H1 (cell line): Measurements from ENCODE around the gene NFATC4. TPM values are rescaled to one million over a fixed set of nuclear protein-coding genes. Genes with fewer than 3 reads are reported as not detected.

ENCODE experiments used
- CTCF ChIA-PET: fragments of 300-600 bp; sonication (Branson Sonifier 250); formaldehyde crosslinking; loops from one replicate; lab custom pipeline; 2021; ENCODE audit not compliant: partially characterized antibody; lab: Charles Lee
- POLR2A ChIA-PET: fragments of 300-600 bp; sonication (Branson Sonifier 250); formaldehyde crosslinking; loops from one replicate; lab custom pipeline; 2021; ENCODE audit warnings: inconsistent platforms; ENCODE audit not compliant: partially characterized antibody; lab: Charles Lee
- DNase-seq, 2 experiments: peaks; one replicate each; pipeline versions ENCODE4 v3.0.0 to v3.0.0-alpha.2; 2010 to 2022; ENCODE audit warnings: low spot score in 2 of 2, low read depth in 1 of 2, mixed read lengths in 1 of 2
- FAIRE-seq: peaks from 2 replicates; lab custom pipeline; 2011; peaks lifted over from hg19 to GRCh38; lab: Jason Lieb, UNC
- H2AFZ ChIP-seq: 2 replicates; pipeline ENCODE4 v1.8.1; 2012; ENCODE audit warnings: low read length, inconsistent platforms
- H2AK5ac ChIP-seq: 2 replicates; pipeline ENCODE4 v1.6.1; 2013; ENCODE audit warnings: low read depth, low read length
- H2BK120ac ChIP-seq: replicated peaks from 2 replicates; pipeline ENCODE3; 2013; ENCODE audit warnings: low read depth, low read length, inconsistent platforms
- H2BK12ac ChIP-seq: 2 replicates; pipeline ENCODE4 v1.6.1; 2013; ENCODE audit warnings: low read depth, low read length
- H2BK15ac ChIP-seq: 2 replicates; pipeline ENCODE4 v1.6.1; 2013; ENCODE audit warnings: low read length
- H2BK20ac ChIP-seq: 2 replicates; pipeline ENCODE4 v1.6.1; 2013; ENCODE audit warnings: low read length
- H2BK5ac ChIP-seq: 2 replicates; pipeline ENCODE4 v1.6.1; 2013; ENCODE audit warnings: low read depth, low read length
- H3K14ac ChIP-seq: 2 replicates; pipeline ENCODE4 v1.6.1; 2013; ENCODE audit warnings: inconsistent platforms; ENCODE audit not compliant: insufficient read length
- H3K18ac ChIP-seq: 2 replicates; pipeline ENCODE4 v1.6.1; 2013; ENCODE audit warnings: low read length; ENCODE audit errors: extremely low read depth
- H3K23ac ChIP-seq: 2 replicates; pipeline ENCODE4 v1.6.1; 2013; ENCODE audit warnings: inconsistent platforms; ENCODE audit not compliant: insufficient read length
- H3K23me2 ChIP-seq: 2 replicates; pipeline ENCODE4 v1.6.1; 2013; ENCODE audit warnings: low read depth, low read length
- H3K27ac ChIP-seq: 2 replicates; pipeline ENCODE4 v1.6.1; 2011; ENCODE audit warnings: low read depth, low read length, inconsistent platforms
- H3K27me3 ChIP-seq, 4 experiments: replicated peaks in 1 of 4; 1 replicate in 1 of 4; 2 replicates in 3 of 4; pipeline versions ENCODE4 v1.6.1 to v1.8.1; 2011 to 2013; ENCODE audit warnings: low read length in 3 of 4, mild to moderate bottlenecking in 3 of 4, inconsistent platforms in 2 of 4, mixed read lengths in 2 of 4, moderate library complexity in 1 of 4; ENCODE audit not compliant: control insufficient read depth in 3 of 4, insufficient read depth in 3 of 4; ENCODE audit errors: extremely low read depth in 1 of 4
- H3K36me3 ChIP-seq, 4 experiments: 2 replicates each; pipeline versions ENCODE4 v1.6.1 to v1.8.1; 2011 to 2013; ENCODE audit warnings: mild to moderate bottlenecking in 4 of 4, low read length in 3 of 4, moderate library complexity in 2 of 4, control low read depth in 1 of 4, inconsistent platforms in 1 of 4; ENCODE audit not compliant: insufficient read depth in 4 of 4, control insufficient read depth in 2 of 4
- H3K4ac ChIP-seq: replicated peaks from 2 replicates; pipeline ENCODE3; 2013; ENCODE audit warnings: low read length, low read depth, mixed read lengths, inconsistent platforms; ENCODE audit not compliant: insufficient read length
- H3K4me1 ChIP-seq, 4 experiments: replicated peaks in 1 of 4; 1 replicate in 1 of 4; 2 replicates in 3 of 4; pipeline versions ENCODE4 v1.6.1 to v1.8.1; 2011 to 2013; ENCODE audit warnings: low read length in 3 of 4, inconsistent platforms in 2 of 4, mixed read lengths in 1 of 4; ENCODE audit not compliant: insufficient read depth in 4 of 4, control insufficient read depth in 3 of 4
- H3K4me2 ChIP-seq, 2 experiments: 2 replicates each; pipeline versions ENCODE4 v1.6.1 to v1.8.1; 2011 to 2013; ENCODE audit warnings: low read depth in 2 of 2, low read length in 2 of 2, control low read depth in 1 of 2, inconsistent platforms in 1 of 2, mild to moderate bottlenecking in 1 of 2; ENCODE audit not compliant: insufficient read depth in 1 of 2
- H3K4me3 ChIP-seq, 4 experiments: fragments of 200-600, 300-600 bp in 1 of 4; sonication (generic), shearing (Covaris generic), sonication (Bioruptor Twin) in 1 of 4; 2 replicates each; pipeline versions ENCODE4 v1.5.1 to v1.8.1; 2011 to 2016; ENCODE audit warnings: low read length in 4 of 4, low read depth in 3 of 4, control low read depth in 2 of 4, inconsistent platforms in 2 of 4, mild to moderate bottlenecking in 2 of 4, mixed read lengths in 1 of 4, moderate library complexity in 1 of 4; ENCODE audit not compliant: insufficient read depth in 2 of 4; ENCODE audit errors: extremely low read depth in 1 of 4
- H3K56ac ChIP-seq: replicated peaks from 2 replicates; pipeline ENCODE3; 2013; ENCODE audit warnings: low read depth, mild to moderate bottlenecking, mixed read lengths, low read length, inconsistent platforms; ENCODE audit not compliant: insufficient read length
- H3K79me1 ChIP-seq: 2 replicates; pipeline ENCODE4 v1.6.1; 2013; ENCODE audit warnings: low read depth, low read length, control low read depth
- H3K79me2 ChIP-seq, 2 experiments: 2 replicates each; pipeline versions ENCODE4 v1.6.1 to v1.8.1; 2012 to 2013; ENCODE audit warnings: low read length in 2 of 2, mild to moderate bottlenecking in 2 of 2, inconsistent platforms in 1 of 2; ENCODE audit not compliant: insufficient read depth in 2 of 2, control insufficient read depth in 1 of 2
- H3K9ac ChIP-seq, 4 experiments: replicated peaks in 1 of 4; 1 replicate in 1 of 4; 2 replicates in 3 of 4; pipeline versions ENCODE4 v1.6.1 to v1.8.1; 2011 to 2013; ENCODE audit warnings: low read depth in 3 of 4, low read length in 3 of 4, control low read depth in 2 of 4, mild to moderate bottlenecking in 2 of 4, moderate library complexity in 2 of 4, inconsistent platforms in 1 of 4; ENCODE audit errors: extremely low read depth in 1 of 4
- H3K9me3 ChIP-seq, 2 experiments: 2 replicates each; pipeline versions ENCODE4 v1.6.1 to v1.8.1; 2012 to 2013; ENCODE audit warnings: mild to moderate bottlenecking in 2 of 2, moderate library complexity in 2 of 2, control low read depth in 1 of 2, inconsistent platforms in 1 of 2, low read depth in 1 of 2, low read length in 1 of 2, mixed read lengths in 1 of 2; ENCODE audit not compliant: insufficient read depth in 2 of 2
- H4K20me1 ChIP-seq, 2 experiments: replicated peaks in 1 of 2; 2 replicates each; pipeline versions ENCODE3 to v1.8.1; 2011 to 2013; ENCODE audit warnings: inconsistent platforms in 2 of 2, low read length in 2 of 2, mild to moderate bottlenecking in 1 of 2; ENCODE audit not compliant: insufficient read depth in 2 of 2, control insufficient read depth in 1 of 2
- H4K5ac ChIP-seq: 2 replicates; pipeline ENCODE4 v1.6.1; 2013; ENCODE audit warnings: low read length, low read depth, mixed read lengths, inconsistent platforms; ENCODE audit not compliant: insufficient read length
- H4K8ac ChIP-seq: 2 replicates; pipeline ENCODE4 v1.8.0; 2013; ENCODE audit warnings: mild to moderate bottlenecking, moderate library complexity, low read length, inconsistent platforms; ENCODE audit not compliant: insufficient read depth; ENCODE audit errors: extremely low read depth
- H4K91ac ChIP-seq: replicated peaks from 2 replicates; pipeline ENCODE3; 2013; ENCODE audit warnings: low read length, mixed read lengths, inconsistent platforms; ENCODE audit not compliant: insufficient read length
- SIX5 ChIP-seq: IDR thresholded peaks from 2 replicates; pipeline ENCODE4 v1.6.1; 2011; ENCODE audit warnings: mild to moderate bottlenecking, low read depth, low read length
- SP2 ChIP-seq: IDR thresholded peaks from 2 replicates; pipeline ENCODE4 v1.6.1; 2012; ENCODE audit warnings: mild to moderate bottlenecking, low read length, inconsistent platforms
- WGBS, 2 experiments: shearing (Covaris generic) in 1 of 2; methylation state at CpG; one replicate each; pipeline versions ENCODE4 v1.1.6 to v1.1.7; 2013 to 2015; ENCODE audit warnings: low lambda C conversion rate in 2 of 2, mixed read lengths in 2 of 2, inconsistent platforms in 1 of 2, low coverage in 1 of 2, missing lambda C conversion rate in 1 of 2; ENCODE audit not compliant: insufficient replicate concordance in 2 of 2, insufficient coverage in 1 of 2, insufficient read length in 1 of 2; ENCODE audit errors: extremely low coverage in 1 of 2, missing lambda C conversion rate in 1 of 2; 5-methylcytosine and 5-hydroxymethylcytosine counted together
- polyA plus RNA-seq, 7 experiments: library from polyadenylated mRNA; depleted of rRNA in 3 of 7; stranded (reverse) in 5 of 7; unstranded in 2 of 7; fragments of >200 nt in 5 of 7; fragments of 200-250 nt in 2 of 7; gene quantifications; 1 replicate in 5 of 7; 2 replicates in 1 of 7; 4 replicates in 1 of 7; pipeline versions ENCODE4 v1.2.1 to v1.2.3, GENCODE V29; 2011 to 2013; ENCODE audit warnings: missing spikeins in 2 of 7, mixed read lengths in 2 of 7
- total RNA-seq: library from RNA; stranded (reverse); fragmentation: NEBNext Ultra II Directional; extraction: Animal tissue kit (Norgen Biotek cat#: 25700); gene quantifications from 2 replicates; pipeline ENCODE4 v1.2.1, GENCODE V29; 2021

The NFATC4 gene
- total and polyA plus RNA-seq, 2 of the 8 experiments (the other 6 are each of a cell fraction or from before 2014, with no cell fraction given): 47.3 to 50.3 TPM

- Histone ChIP-seq H3K4ac (no peak overlapping the region), H3K9ac (peak overlapping the region in 1 of 4 experiments; percentile 4; a peak in 1 of 7 replicates)
- CTCF ChIA-PET: interaction anchor here (0.6 to 27.8 kb wide), 34 partner anchors 9 to 733 kb away, joined by 3 to 664 read pairs (median 4); partner anchors contain the start of genes CBLN3, CHMP4A, CIDEB and EMC9
- TF ChIP-seq SIX5: no peak
- TF ChIP-seq SP2: no peak
These were observed 35.6 kb upstream of the NFATC4 start for GRCh38 chr14:24332268-24332993.

More at GRCh38 chr14:24332268-24332993, 35.6 kb upstream of the NFATC4 start:
- H2BK20ac ChIP-seq: peak overlapping the region; percentile 96; the same call in 1 of the 2 replicates
- H3K18ac ChIP-seq: peak overlapping the region; percentile 83
- peaks cover 39 to 85% (median 59%) of the 10 kb centered on the region in 4 experiments for H3K27me3 ChIP-seq
- H3K36me3 ChIP-seq: no peaks in the 10 kb centered on the region
- no peak overlapping the region for H3K27ac ChIP-seq
- peaks cover 0 to 2% of the 10 kb centered on the region in 2 experiments for H4K20me1 ChIP-seq
- H2BK120ac ChIP-seq: peak overlapping the region; percentile 74
- H3K4me2 ChIP-seq: peak overlapping the region; percentile 76 to 98
- no peak overlapping the region for H4K5ac ChIP-seq
- H2AFZ ChIP-seq: peak overlapping the region; percentile 97
- DNase-seq: peak; percentile 34 to 89
- H2AK5ac ChIP-seq: no peak overlapping the region
- no peak overlapping the region for H3K56ac ChIP-seq
- FAIRE-seq: peak; percentile 78
- 4% methylated on average over 45 of the region's 56 CpGs; no CpG with 5 or more reads in 1 of the 2 experiments for WGBS, 2 experiments
- H2BK15ac ChIP-seq: peak overlapping the region; percentile 100
- H3K4me3 ChIP-seq: peak overlapping the region; percentile 32 to 62 (median 52)
- H3K23ac ChIP-seq: no peak overlapping the region
- no peaks in the 10 kb centered on the region for H3K79me1 ChIP-seq
- peak overlapping the region; percentile 80; the same call in 1 of the 2 replicates for H2BK5ac ChIP-seq
- no peaks in the 10 kb centered on the region for H3K9me3 ChIP-seq
- peaks cover 0 to 16% (median 9%) of the 10 kb centered on the region in 4 experiments; a peak in 5 of 7 replicates for H3K4me1 ChIP-seq
- H4K91ac ChIP-seq: peak overlapping the region; percentile 87
- no peak overlapping the region for H3K14ac ChIP-seq
- H3K79me2 ChIP-seq: no peaks in the 10 kb centered on the region
- peaks cover 18% of the 10 kb centered on the region for H3K23me2 ChIP-seq
- POLR2A ChIA-PET: interaction anchor here (1.0 to 5.8 kb wide), 11 partner anchors 14 to 109 kb away, joined by 3 to 46 read pairs (median 4); partner anchors contain the start of genes CBLN3, KHNYN and TINF2
- peak overlapping the region; percentile 81; the same call in 1 of the 2 replicates for H4K8ac ChIP-seq
- peak overlapping the region; percentile 99 for H2BK12ac ChIP-seq
